Myocyte (in vitro differentiated cells): Measurements from ENCODE around the gene ARHGAP26. TPM values are rescaled to one million over a fixed set of nuclear protein-coding genes. Genes with fewer than 3 reads are reported as not detected.

Source experiments
- DNase-seq: peaks from one replicate; pipeline ENCODE4 v3.0.0-alpha.2; 2012; ENCODE audit warnings: low read depth
- total RNA-seq: library from RNA; depleted of rRNA; stranded (reverse); fragments of >200 nt; gene quantifications from 2 replicates; pipeline ENCODE4 v1.2.3, GENCODE V29; 2014

Gene ARHGAP26
- total RNA-seq, 1 donor from 2014 or later, result 2.8 TPM

DNA sequence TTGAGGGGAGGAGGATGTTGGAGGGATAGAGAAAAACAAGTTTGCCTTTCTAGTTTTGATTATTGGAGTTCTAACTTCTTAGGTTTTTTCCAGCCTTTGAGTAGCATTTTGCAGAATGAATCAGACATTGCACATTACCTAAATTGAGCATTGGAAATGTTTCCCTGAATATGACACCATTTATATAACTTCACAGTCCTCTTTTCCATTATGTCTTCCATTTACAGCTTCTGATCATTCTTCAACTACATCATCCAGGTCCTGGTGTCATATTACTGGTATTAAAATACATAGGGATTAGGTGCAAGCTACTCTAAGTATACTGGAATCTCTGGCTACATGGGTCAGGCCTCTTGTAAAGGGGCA is 286.1 kb downstream of the ARHGAP26 start:
- peak; percentile 26 for DNase-seq

DNA sequence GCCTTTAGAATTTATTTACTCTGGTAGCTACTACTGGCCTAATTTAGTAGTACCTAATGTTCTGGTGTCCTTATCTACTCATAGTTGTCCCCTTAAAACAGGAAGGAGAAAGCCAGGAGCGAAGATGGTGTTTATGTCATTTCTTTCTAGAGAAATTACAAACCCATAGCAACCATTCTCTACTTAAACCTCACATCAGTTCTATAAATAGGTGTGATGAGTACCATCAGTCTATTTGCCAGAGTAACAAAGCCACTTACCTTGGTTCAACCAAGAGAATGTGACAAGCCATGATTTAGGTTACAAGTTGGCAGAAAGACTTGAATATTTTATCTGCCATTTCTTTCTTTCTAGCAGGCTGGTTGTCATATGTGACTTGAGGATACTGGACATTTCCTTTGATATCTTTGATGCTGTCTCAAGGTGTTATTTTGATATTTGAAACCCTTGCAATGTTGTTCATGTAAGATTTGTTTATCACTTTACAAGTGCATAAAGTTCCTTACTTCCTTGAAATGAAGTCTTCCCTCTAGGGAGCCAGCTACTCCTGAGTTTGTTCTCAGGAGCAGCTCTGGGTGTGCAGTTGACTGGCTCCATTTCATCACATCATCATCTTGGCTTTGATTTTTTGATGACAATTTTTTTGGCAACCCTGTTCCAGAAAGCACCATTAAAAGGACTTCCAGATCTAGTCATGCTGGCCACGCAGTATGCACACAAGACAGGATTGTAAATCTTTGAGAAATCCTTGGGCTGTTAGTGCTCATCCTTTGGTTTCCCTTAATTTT is 286.8 kb downstream of the ARHGAP26 start:
- DNase-seq, result peak; percentile 40

DNA sequence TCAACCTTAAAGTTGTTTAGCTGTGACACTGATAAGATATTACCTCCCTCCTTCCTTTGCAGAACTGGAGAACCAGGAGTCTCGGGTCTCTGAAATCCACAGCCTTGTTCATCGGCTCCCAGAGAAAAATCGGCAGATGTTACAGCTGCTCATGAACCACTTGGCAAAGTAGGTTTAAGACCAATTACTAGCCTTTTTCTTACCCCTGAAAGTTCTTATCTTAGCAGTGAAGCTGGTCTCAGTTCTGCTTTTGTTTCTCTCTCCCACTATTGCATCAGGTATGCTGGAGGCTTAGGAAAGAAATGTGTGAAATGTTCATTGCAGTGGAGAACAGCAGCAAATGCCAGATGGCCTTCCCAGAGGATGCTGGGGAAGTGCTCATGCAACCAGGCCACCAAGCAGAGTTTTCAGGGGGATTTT is 287.4 kb downstream of the ARHGAP26 start:
- DNase-seq, result no peak

DNA sequence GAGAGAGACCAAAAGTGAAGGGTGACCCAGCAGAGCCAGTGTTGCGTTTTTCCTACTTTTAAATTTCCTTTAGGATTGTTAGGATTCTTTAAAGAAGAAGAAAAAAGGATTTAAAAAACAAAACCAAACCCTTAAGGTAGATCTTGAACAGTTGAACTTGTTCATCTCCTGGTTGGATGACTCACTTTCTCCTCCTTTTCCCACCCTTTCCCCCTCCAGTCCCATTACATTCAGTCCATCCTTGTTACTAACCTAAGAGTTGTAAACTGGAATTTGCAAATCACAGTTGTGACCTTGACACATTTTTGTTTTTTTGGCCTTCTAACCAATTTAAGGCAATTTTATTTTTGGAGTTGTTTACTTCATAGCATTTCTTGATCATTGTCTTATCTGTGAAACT is 289.2 kb downstream of the ARHGAP26 start:
- DNase-seq, result no peak

DNA sequence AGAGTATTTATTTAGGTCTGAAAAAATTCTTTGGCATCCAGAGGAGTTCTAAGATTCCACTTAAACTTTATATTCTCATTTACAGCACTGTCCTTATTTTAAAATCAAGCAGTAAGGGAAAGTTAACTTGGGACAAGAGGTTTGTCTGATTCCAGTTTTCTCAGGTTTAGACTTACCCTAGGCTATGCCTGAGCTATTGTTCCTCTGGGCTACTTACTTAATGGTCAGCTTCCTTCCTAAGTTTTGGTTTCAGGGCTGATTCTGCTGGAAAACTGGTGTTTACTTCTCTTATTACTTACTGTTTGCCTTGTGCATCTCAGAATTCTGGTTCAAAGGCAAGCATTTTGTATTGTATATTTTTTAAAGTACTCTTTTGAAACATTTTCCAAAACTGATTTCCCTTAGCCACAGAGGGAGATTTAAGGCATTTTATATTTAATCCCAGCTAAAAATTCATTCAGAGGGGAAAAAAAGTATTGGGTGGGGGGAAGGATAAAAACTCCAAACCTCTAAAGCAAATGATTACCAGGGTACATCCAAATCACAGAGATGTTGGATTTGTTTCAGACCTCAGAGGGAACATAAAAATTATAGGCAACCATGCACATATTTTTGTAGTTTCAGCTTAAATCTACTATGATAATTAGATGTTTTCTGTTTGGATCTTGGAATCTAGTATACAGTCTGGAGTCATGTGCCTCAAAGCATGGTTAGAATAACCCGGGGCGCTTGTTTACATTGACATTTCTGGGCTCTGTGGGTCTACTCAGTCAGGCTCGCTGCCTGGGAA is 290.0 kb downstream of the ARHGAP26 start:
- DNase-seq, result no peak

DNA sequence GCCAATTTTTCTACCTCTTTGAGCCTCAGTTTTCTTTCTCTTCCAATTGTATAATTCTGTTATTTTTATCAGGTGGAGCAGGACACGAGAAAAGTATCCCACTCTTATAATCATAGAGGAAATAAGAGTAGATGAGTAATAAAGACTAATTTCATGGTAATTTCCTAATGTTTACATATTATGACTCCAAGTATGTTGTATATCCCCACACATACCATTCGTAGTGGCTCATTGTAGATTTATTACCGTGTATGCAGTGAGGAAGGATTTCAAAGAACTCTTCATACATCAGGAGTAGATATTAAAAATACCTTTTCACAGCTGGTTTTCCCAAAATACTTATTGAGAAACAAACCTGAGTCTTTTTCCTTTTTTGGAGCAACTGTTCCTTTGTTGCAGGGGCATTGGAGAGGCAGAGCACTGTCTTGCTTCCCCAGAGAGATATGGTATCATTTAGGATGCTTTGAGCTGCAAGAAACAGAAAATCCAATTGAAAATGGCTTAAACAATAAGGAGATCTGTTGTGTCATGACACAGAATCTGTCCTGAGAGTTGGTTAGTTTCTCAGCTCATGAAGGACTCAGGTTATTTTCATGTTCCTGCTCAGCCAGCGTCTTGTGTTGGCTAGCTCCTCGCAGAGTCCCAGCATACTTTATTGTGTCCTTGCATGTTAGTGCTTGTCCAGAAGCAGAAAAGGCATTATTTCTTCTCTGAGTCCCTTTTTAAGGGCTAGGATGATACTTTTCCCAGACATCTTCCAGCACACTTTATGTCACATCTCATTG is 291.2 kb downstream of the ARHGAP26 start:
- no peak for DNase-seq

DNA sequence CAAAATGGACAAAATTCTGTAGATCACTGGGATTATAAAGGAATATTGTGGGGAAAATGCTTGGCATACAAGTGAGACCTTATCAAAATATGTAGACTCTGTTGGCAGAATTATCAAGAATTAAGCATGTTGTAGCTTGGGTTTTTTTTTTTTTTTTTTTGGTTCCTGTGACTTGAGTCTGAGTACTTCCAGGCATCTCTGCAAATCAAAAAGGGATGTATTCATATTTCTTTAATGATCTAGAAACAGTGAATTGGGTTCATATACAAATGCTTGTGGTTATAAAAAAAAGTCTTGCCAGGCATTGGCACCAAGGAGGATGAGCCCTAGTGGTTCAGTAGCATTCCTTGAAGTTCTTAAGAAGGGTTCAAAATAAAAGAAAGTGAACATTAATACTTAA is 292.2 kb downstream of the ARHGAP26 start:
- DNase-seq, result no peak

GRCh38 chr5:143063175-143063970 is 293.2 kb downstream of the ARHGAP26 start:
- DNase-seq, result peak; percentile 69

DNA sequence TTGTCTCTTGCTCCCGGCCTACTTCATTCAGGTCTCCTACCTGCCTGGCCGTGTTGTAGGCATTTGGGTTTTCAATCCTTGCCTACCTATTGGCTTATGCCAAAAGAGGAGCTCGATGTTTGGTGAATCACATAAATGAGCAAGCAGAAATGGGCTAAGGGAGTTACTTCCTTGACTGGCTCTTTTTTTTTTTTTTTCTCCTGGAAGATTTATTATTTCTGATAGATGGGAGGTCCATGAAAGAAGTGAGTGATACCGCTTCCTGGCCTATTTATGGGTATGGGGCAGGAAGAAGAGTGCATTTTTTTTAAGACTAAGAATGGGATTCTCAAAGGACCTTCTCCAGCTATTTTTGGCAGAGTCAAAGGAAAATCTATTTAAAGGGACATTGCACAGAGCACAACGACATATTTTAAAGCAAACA is 294.1 kb downstream of the ARHGAP26 start:
- DNase-seq, result peak; percentile 74

DNA sequence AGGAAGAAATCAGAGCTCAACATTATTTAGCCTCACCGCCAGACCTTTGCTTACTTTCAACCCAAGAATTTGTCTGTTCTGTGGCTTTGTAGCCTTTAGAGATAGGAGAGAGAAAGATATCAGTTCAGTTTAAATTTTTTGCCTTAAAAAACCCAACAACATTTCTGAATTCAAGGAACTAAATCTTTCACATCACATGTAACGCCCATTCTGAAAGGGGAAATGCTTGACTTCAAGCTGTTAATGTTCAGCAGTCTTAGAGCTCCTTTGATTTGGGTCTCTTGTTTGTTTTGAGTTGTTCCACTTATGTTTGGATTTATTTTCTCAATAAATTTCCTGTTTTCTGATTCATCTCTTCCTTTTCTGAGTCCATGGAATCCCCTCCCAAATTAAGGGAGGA is 294.5 kb downstream of the ARHGAP26 start:
- no peak for DNase-seq

GRCh38 chr5:143065185-143065965 is 295.2 kb downstream of the ARHGAP26 start:
- DNase-seq, result no peak

GRCh38 chr5:143065996-143066522 is 295.9 kb downstream of the ARHGAP26 start:
- no peak for DNase-seq

DNA sequence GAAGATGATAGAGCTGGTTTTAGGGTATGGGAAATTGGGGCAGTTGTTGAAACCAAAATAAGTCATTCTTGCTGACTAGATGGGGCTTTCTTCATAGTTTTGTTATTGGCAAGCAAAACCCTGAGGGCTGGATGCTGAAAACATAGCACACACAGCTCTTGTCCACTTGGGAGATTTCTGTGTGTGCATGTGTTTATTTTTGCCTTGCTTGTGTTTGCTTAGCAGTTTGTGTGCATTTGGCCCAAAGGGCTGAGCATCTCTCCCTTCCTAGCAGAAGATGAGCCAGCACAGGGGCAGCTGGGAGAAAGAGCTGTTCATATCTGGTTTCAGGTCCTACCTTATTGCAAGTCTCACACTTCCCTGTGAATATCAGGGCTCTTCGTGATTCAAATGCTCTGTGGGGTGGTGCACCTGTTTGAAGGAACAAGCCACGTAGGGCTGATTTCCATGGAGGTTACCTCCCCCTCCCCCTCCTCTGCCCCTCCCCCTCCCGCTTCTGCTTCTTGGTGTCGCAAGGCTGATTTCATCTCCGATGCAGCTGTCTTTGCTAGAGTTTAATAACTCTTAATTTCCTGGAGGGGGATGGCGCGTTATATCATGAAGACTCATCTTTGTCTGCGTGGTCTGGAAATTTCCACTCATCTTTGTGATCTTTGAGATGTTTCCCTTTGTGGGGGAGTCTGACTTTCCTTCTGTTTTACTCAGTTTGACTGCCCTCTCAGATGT is 296.5 kb downstream of the ARHGAP26 start:
- peak; percentile 81 for DNase-seq

DNA sequence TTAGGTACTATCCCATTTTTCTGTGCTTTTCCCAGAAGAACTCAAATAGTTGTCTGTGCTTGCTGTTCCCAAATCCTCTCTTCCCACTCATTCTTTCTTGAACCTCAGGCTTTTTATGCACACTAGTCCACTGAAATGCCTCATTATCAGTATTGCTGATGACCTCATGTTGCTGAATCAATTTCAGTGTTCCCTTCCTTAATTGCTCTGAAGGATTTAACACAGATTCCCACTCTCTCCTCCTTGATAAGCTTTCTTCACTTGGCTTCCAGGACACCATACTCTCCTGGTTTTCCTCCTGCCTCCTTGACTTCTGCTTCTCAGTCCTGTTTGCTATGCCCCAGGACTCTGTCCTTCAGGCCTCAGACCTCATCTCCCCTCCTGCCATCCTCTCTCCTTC is 298.5 kb downstream of the ARHGAP26 start:
- DNase-seq, result no peak

GRCh38 chr5:143071927-143072326 is 301.8 kb downstream of the ARHGAP26 start:
- no peak for DNase-seq

DNA sequence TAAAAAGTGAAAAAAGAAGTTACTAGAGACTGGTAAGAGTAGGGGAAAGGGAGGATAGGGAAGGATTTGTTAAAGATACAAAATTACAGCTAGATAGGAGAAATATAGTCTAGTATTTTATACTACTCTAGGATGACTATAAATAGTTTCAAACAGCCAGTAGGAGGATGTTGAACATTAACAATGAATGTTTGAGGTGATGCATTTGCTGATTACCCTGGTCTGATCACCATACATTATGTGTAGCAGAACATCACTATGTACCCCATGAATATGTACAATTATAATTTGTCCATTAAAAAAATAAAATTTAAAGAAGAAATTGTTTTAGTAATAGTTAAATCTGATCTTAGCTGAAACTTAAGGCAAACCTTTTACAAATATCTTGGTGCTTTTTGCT is 302.6 kb downstream of the ARHGAP26 start:
- no peak for DNase-seq

DNA sequence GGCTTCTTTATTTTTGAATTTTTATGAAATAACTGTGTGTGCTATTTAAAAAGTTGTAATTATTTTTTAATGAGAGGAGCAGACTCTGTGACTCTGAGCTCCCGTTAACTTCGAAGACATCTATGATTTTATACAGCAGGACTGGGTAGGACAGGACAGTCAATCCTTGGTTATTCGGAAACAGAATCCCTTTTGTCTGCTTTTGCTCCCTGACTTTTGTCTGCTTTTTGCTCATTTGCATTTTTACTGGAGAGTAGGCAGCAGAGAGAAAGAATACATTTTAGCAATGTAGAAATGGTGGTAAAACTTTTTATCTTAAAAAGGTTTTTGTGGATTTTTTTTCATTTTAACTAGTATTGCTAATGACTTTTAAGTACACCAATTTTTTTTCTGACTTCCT is 303.6 kb downstream of the ARHGAP26 start:
- DNase-seq, result no peak

- DNase-seq, result peak; percentile 37
These were observed 304.3 kb downstream of the ARHGAP26 start for GRCh38 chr5:143074414-143074996.

DNA sequence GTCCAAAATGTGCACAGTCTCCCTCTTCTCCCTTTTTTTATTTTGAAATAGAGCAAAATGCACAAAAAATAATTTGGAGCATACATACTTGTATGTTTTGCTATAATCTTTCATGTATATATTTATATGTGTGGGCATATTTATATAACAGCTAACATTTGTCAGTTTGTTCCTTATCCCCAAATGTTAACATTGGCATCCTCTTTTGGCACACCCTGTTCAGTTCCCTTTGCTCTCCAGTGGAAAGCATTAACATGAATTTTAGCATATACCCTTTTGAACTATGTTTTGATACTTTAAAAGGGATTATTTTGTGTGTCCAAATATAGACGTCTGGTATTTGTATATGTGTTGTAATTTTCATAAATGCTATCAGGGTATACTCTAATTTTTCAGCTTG is 306.2 kb downstream of the ARHGAP26 start:
- DNase-seq, result no peak
